ENCODE data around the gene MED12L.

Gene MED12L

GRCh38 chr3:151315136-151315535 lies 229.7 kb downstream of the MED12L start:
- no peak overlapping the region for H3K4me3 ChIP-seq (IDR thresholded peaks at IDR 0.05; ENCODE audit: insufficient read depth, low read depth, low read length)
- no peaks in the 10 kb centered on the region for H3K27me3 ChIP-seq (ENCODE audit: insufficient read depth, low read depth)
- H3K9ac ChIP-seq, result no peak overlapping the region
- no peak overlapping the region for H3K4me2 ChIP-seq
- no peak overlapping the region for H2AFZ ChIP-seq (ENCODE audit: low read depth)
- H3K79me2 ChIP-seq (ENCODE audit: insufficient read depth, low read depth), result no peaks in the 10 kb centered on the region
- TF ChIP-seq CTCF (conservative IDR thresholded peaks at IDR 0.05; ENCODE audit: low read depth, low read length), result no peak
- no peak overlapping the region for H3K27ac ChIP-seq
- H4K20me1 ChIP-seq (ENCODE audit: insufficient read depth), result no peaks in the 10 kb centered on the region
- peaks cover 25% of the 10 kb centered on the region for H3K4me1 ChIP-seq (ENCODE audit: low read depth, poor library complexity, severe bottlenecking)
- H3K36me3 ChIP-seq (ENCODE audit: insufficient read depth), result no peaks in the 10 kb centered on the region

- Histone ChIP-seq H3K4me1 (ENCODE audit: low read depth, poor library complexity, severe bottlenecking) (peaks cover 25% of the 10 kb centered on the region), H2AFZ (ENCODE audit: low read depth) (no peak overlapping the region), H3K9ac (no peak overlapping the region), H3K27ac (peak overlapping the region; percentile 35), H3K36me3 (ENCODE audit: insufficient read depth) (no peaks in the 10 kb centered on the region), H3K79me2 (ENCODE audit: insufficient read depth, low read depth) (no peaks in the 10 kb centered on the region), H4K20me1 (ENCODE audit: insufficient read depth) (no peaks in the 10 kb centered on the region), H3K4me3 (IDR thresholded peaks at IDR 0.05; ENCODE audit: insufficient read depth, low read depth, low read length) (no peak overlapping the region), H3K27me3 (ENCODE audit: insufficient read depth, low read depth) (no peaks in the 10 kb centered on the region), H3K4me2 (peak overlapping the region; percentile 55; the same call in 1 of the 2 replicates)
- TF ChIP-seq CTCF (conservative IDR thresholded peaks at IDR 0.05; ENCODE audit: low read depth, low read length), result no peak
These were observed 230.4 kb downstream of the MED12L start for GRCh38 chr3:151315846-151316245.

GRCh38 chr3:151316267-151316991 lies 231.0 kb downstream of the MED12L start, which contains the start of gene GPR87:
GPR87 (minus strand) TSS chr3:151316820; CDS start chr3:151300100, 16,720 bp downstream.
- H3K36me3 ChIP-seq (ENCODE audit: insufficient read depth), result no peaks in the 10 kb centered on the region
- no peaks in the 10 kb centered on the region for H3K27me3 ChIP-seq (ENCODE audit: insufficient read depth, low read depth)
- H4K20me1 ChIP-seq (ENCODE audit: insufficient read depth), result no peaks in the 10 kb centered on the region
- TF ChIP-seq CTCF (conservative IDR thresholded peaks at IDR 0.05; ENCODE audit: low read depth, low read length), result no peak
- peak within 1 kb of the TSS; percentile 55 for H3K4me2 ChIP-seq
- no peak within 1 kb of the TSS; the same call in 1 of the 2 replicates for H3K9ac ChIP-seq
- 0 out of 2 replicates have a peak within 1 kb of the TSS, but pooled peaks have one; percentile 24 for H2AFZ ChIP-seq (ENCODE audit: low read depth)
- no peaks in the 10 kb centered on the region for H3K79me2 ChIP-seq (ENCODE audit: insufficient read depth, low read depth)
- peaks cover 25% of the 10 kb centered on the region for H3K4me1 ChIP-seq (ENCODE audit: low read depth, poor library complexity, severe bottlenecking)
- no peak within 1 kb of the TSS for H3K4me3 ChIP-seq (IDR thresholded peaks at IDR 0.05; ENCODE audit: insufficient read depth, low read depth, low read length)
- peak within 1 kb of the TSS; percentile 35 for H3K27ac ChIP-seq

- no peaks in the 10 kb centered on the region for H3K79me2 ChIP-seq (ENCODE audit: insufficient read depth, low read depth)
- H4K20me1 ChIP-seq (ENCODE audit: insufficient read depth), result no peaks in the 10 kb centered on the region
- H3K4me1 ChIP-seq (ENCODE audit: low read depth, poor library complexity, severe bottlenecking), result peaks cover 25% of the 10 kb centered on the region
- no peak overlapping the region for H2AFZ ChIP-seq (ENCODE audit: low read depth)
- no peak for TF ChIP-seq CTCF (conservative IDR thresholded peaks at IDR 0.05; ENCODE audit: low read depth, low read length)
- no peak overlapping the region for H3K4me3 ChIP-seq (IDR thresholded peaks at IDR 0.05; ENCODE audit: insufficient read depth, low read depth, low read length)
- H3K27me3 ChIP-seq (ENCODE audit: insufficient read depth, low read depth), result no peaks in the 10 kb centered on the region
- no peak overlapping the region for H3K4me2 ChIP-seq
- H3K27ac ChIP-seq, result no peak overlapping the region
- H3K9ac ChIP-seq, result no peak overlapping the region
- H3K36me3 ChIP-seq (ENCODE audit: insufficient read depth), result no peaks in the 10 kb centered on the region
These were observed 232.8 kb downstream of the MED12L start for GRCh38 chr3:151318313-151318712.
